ENCODE data around the gene RFT1.
A peak's percentile ranks its signal among the peaks of the same experiment; 100 is the strongest.

RFT1 gene

DNA sequence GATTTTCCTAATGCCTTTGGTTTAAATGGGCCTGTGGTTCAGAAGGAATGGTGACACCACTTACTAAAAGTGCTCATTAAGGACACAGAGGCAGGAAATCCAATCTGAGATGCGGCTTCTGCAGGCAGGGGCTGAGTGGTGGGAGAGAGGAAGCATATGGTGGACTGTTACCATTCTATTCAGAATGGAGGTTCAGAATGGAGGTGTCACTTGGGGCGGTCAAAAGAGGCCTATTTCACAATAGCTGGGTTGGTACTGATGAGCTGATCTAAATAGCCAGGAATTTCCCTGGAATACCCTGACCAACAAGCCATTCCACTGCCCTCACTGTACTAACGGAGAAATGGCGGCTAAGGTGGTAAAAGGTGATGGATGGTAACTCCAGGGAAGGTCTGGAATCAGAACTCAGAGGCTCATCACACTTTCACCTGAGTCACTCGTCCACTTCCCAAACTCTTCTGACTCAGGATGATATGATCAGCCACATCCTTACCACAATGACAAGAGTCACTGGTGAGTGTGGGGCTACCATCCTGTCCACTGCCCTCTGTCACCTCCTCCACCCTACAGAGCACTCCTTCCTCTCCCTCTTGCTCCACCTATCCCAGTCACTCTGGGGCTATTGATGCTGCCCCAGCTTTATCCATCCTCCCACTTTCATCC, 15.7 kb downstream of the RFT1 start:
- CTCF ChIA-PET: interaction anchor here (0.6 to 2.7 kb wide), 17 partner anchors 9 to 1135 kb away, joined by 3 to 21 read pairs (median 4); no protein-coding TSS in a partner anchor
- TF ChIP-seq CTBP1 (IDR thresholded peaks at IDR 0.05; ENCODE audit: borderline replicate concordance) (no peak), L3MBTL2 (conservative IDR thresholded peaks at IDR 0.05) (no peak), ARNT (IDR thresholded peaks at IDR 0.05) (no peak), ZNF384 (IDR thresholded peaks at IDR 0.05) (no peak), ELF4 (IDR thresholded peaks at IDR 0.05) (no peak), SP1 (IDR thresholded peaks at IDR 0.05) (no peak), SUZ12 (IDR thresholded peaks at IDR 0.05) (no peak), TARDBP (IDR thresholded peaks at IDR 0.05) (no peak), FOXA1 (IDR thresholded peaks at IDR 0.05) (no peak), FOXK2 (IDR thresholded peaks at IDR 0.05) (no peak), HDGF (IDR thresholded peaks at IDR 0.05; ENCODE audit: borderline replicate concordance) (no peak), BHLHE40 (IDR thresholded peaks at IDR 0.05; ENCODE audit: borderline replicate concordance) (no peak), LEF1 (IDR thresholded peaks at IDR 0.05; ENCODE audit: borderline replicate concordance) (no peak), FOXM1 (IDR thresholded peaks at IDR 0.05; ENCODE audit: borderline replicate concordance) (no peak), NFRKB (IDR thresholded peaks at IDR 0.05) (no peak)
- TF ChIP-seq, protein P1, sequence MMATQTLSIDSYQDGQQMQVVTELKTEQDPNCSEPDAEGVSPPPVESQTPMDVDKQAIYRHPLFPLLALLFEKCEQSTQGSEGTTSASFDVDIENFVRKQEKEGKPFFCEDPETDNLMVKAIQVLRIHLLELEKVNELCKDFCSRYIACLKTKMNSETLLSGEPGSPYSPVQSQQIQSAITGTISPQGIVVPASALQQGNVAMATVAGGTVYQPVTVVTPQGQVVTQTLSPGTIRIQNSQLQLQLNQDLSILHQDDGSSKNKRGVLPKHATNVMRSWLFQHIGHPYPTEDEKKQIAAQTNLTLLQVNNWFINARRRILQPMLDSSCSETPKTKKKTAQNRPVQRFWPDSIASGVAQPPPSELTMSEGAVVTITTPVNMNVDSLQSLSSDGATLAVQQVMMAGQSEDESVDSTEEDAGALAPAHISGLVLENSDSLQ (IDR thresholded peaks at IDR 0.05): no peak
- POLR2A ChIA-PET: interaction anchor here (1.1 kb wide), 1 partner anchor 81 kb away, joined by 12 read pairs; no protein-coding TSS in a partner anchor
- DNase-seq (ENCODE audit: extremely low spot score): no peak

DNA sequence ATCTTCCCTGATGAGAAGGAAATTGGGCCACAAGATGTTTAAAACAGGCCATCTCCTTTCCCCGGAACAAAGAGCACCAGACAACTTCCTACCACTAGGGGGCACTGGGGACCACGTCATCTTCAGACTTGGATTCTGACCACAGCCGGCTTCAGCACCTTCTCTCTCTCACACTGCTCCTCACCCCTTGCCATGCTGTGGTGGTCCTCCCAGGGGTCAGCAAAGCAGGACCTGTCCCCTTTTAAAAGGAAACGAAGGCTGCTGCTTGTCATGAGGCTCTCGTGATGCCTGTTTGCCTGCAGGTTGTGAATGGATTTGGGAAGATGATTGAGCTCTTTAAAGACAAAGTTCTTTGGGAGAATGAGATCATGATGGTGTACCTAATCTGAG, 16.2 kb downstream of the RFT1 start:
- TF ChIP-seq, protein P1 (IDR thresholded peaks at IDR 0.05): no peak
- peak; percentile 40; the same call in 1 of the 2 replicates for TF ChIP-seq HDGF (IDR thresholded peaks at IDR 0.05; ENCODE audit: borderline replicate concordance)
- POLR2A ChIA-PET: interaction anchor here (1.1 kb wide), 1 partner anchor 82 kb away, joined by 12 read pairs; no protein-coding TSS in a partner anchor
- peak; percentile 89 for DNase-seq (ENCODE audit: extremely low spot score)
- CTCF ChIA-PET: interaction anchor here (0.6 to 2.7 kb wide), 16 partner anchors 9 to 1134 kb away, joined by 3 to 21 read pairs (median 4); no protein-coding TSS in a partner anchor

DNA sequence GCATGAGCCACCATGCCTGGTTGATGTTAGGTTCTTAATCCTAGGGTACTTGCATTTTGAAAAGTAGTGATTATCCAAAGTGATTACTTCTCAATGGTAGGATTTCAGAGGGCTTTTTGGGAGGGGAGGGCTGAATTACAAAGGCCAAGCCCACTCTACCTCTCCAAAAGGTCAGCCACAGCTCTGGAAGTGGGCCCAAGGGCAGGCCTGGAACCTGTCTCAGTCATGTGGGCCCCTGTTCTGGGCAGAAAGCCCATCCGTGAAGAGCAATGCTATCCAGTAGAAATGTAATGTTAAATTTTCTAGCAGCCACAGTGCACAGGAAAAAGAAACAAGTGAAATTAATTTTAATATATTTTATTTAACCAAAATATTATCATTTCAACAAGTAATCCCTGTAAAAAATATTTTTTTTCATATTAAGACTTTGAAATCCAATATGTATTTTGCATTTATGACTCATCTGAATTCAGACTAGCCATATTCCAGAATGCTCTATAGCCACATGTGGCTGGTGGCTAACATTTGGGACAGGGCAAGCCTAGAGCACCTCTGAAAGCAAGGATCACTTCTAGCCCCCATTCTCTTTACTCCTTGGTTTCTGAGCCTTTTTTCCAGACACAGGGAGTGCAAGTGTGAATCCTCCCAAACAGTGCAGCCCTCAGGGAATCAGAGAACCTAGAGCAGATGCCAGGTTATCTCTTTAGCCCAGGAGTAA, 16.8 kb downstream of the RFT1 start:
- no peak for TF ChIP-seq FOXA1 (IDR thresholded peaks at IDR 0.05)
- DNase-seq (ENCODE audit: extremely low spot score): no peak
- ChIA-PET POLR2A (interaction anchor here (1.1 kb wide), 1 partner anchor 82 kb away, joined by 12 read pairs; no protein-coding TSS in a partner anchor), CTCF (interaction anchor here (1.0 to 2.7 kb wide), 5 partner anchors 10 to 82 kb away, joined by 5 to 21 read pairs (median 6); no protein-coding TSS in a partner anchor)

DNA sequence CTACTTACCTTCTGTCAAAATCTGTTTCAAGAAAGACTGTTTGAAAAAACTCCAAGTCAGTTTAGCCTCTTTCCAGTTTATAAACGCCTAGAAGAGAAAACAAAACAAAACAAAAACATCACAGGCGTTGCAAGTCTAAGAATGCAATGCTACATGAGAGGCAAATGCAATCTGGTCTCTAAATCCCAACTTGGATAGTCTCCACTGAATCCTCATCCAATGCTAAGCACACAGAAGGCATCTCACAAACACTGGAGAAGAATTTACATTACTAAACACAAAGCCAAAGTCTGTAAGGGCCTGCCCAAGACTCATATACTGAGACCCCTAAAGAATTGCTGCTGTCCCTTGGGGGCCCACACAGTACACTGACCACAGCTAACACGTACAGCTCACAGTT, 18.4 kb downstream of the RFT1 start:
- no peak for TF ChIP-seq SP1 (IDR thresholded peaks at IDR 0.05)
- TF ChIP-seq LEF1 (IDR thresholded peaks at IDR 0.05; ENCODE audit: borderline replicate concordance): no peak
- no peak for TF ChIP-seq FOXA1 (IDR thresholded peaks at IDR 0.05)
- no peak for TF ChIP-seq ZNF384 (IDR thresholded peaks at IDR 0.05)
- no peak for TF ChIP-seq HDGF (IDR thresholded peaks at IDR 0.05; ENCODE audit: borderline replicate concordance)
- TF ChIP-seq ARNT (IDR thresholded peaks at IDR 0.05): no peak
- no peak for TF ChIP-seq NFRKB (IDR thresholded peaks at IDR 0.05)
- no peak for DNase-seq (ENCODE audit: extremely low spot score)
- ChIA-PET CTCF (interaction anchor here (0.6 to 1.5 kb wide), 2 partner anchors 85 to 699 kb away, joined by 5 to 6 read pairs; no protein-coding TSS in a partner anchor), POLR2A (no interaction called here)

DNA sequence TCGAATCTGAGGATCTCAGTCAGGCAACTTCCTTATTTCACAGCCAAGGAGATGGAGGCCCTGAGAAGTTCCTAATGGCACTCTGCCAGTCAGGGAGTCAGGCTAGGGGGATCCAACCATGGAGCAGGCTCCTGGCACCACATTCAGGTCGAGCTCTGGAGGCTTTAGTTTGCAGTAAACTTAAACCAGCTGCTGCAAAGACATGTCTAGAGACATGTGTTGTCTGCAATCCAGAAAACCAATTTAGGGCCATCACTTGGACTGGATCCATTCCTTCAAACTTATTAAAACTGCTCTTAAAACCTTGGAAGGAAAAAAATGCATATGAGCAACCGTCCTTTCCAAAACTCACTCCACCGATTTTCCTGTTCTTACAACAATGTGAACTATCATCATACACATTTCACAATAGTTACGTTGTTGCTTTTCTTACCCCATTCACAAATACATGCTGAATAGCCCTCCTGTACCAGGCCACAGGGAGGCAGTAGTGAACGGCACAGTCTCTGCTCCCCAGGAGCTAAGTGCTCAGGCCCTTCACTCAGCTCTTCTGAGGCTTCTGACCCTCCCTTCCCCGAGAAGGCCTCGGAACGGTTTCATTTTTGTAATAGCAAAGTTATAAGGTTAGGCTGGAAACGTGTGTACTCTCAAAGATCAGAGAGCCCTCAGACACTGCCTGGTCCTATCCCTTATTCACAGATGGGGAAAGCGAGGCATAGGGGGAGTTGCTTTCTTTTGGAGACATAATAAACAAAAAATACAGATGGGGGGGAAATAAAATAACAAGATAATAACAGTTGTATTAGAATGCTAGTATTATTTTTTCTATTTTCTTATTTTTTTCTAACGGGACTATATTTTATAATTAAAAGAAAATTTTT, 20.1 kb downstream of the RFT1 start:
- TF ChIP-seq FOXM1 (IDR thresholded peaks at IDR 0.05; ENCODE audit: borderline replicate concordance) (no peak), NFRKB (IDR thresholded peaks at IDR 0.05) (no peak), ELF4 (IDR thresholded peaks at IDR 0.05) (no peak), FOXA1 (IDR thresholded peaks at IDR 0.05) (no peak), L3MBTL2 (conservative IDR thresholded peaks at IDR 0.05) (no peak), CTBP1 (IDR thresholded peaks at IDR 0.05; ENCODE audit: borderline replicate concordance) (no peak), ZNF384 (IDR thresholded peaks at IDR 0.05) (no peak), BHLHE40 (IDR thresholded peaks at IDR 0.05; ENCODE audit: borderline replicate concordance) (no peak), ARNT (IDR thresholded peaks at IDR 0.05) (no peak)
- ChIA-PET POLR2A (no interaction called here), CTCF (interaction anchor here (0.5 to 2.2 kb wide), 6 partner anchors 9 to 86 kb away, joined by 3 to 7 read pairs (median 4); no protein-coding TSS in a partner anchor)
- peak; percentile 71 for DNase-seq (ENCODE audit: extremely low spot score)

DNA sequence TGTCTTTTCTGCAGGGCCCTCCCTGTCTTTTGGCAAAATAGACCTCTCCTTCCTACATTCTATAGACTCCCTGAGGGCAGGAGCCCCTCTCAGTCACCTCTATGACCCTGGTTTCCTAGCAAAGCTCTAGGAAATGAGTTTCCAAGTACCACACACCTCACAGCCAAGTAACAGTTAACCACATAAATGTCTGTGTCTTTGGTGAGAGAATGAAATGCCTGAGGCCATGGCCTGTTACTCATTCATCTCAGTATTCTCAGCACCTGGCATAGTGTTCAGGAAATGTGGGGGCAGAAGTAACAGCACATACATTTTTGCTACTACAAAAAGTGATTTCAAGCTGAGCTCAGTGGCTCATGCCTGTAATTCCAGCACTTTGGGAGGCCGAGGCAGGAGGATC, 21.0 kb downstream of the RFT1 start:
- POLR2A ChIA-PET: no interaction called here
- DNase-seq (ENCODE audit: extremely low spot score): no peak
- TF ChIP-seq ELF4 (IDR thresholded peaks at IDR 0.05): no peak
- no peak for TF ChIP-seq FOXM1 (IDR thresholded peaks at IDR 0.05; ENCODE audit: borderline replicate concordance)
- TF ChIP-seq L3MBTL2 (conservative IDR thresholded peaks at IDR 0.05): no peak
- no peak for TF ChIP-seq ARNT (IDR thresholded peaks at IDR 0.05)
- TF ChIP-seq FOXK2 (IDR thresholded peaks at IDR 0.05): no peak
- no peak for TF ChIP-seq SUZ12 (IDR thresholded peaks at IDR 0.05)
- TF ChIP-seq LEF1 (IDR thresholded peaks at IDR 0.05; ENCODE audit: borderline replicate concordance): no peak
- no peak for TF ChIP-seq ZNF384 (IDR thresholded peaks at IDR 0.05)
- TF ChIP-seq, protein P1 (IDR thresholded peaks at IDR 0.05): no peak
- CTCF ChIA-PET: interaction anchor here (0.7 to 2.2 kb wide), 3 partner anchors 23 to 87 kb away, joined by 3 to 7 read pairs (median 3); no protein-coding TSS in a partner anchor
